HAP-1 (cell line): ENCODE results near the gene PGBD5.
"Not testable (repeated sequence)": the region's sequence is repeated elsewhere in the genome, so short reads cannot be mapped to it uniquely, and the experiment has no call there.

Experiments
- DNase-seq, 2 experiments: peaks; one replicate each; pipeline ENCODE4 v3.0.0-alpha.2; 2016 to 2020; ENCODE audit warnings: low spot score in 2 of 2
- H3K27me3 ChIP-seq: fragments of 250-450 bp; sonication (Bioruptor Pico); 2 replicates; pipeline ENCODE4 v1.5.1; 2020; ENCODE audit warnings: low read depth, mild to moderate bottlenecking, moderate library complexity
- H3K36me3 ChIP-seq: fragments of 250-450 bp; sonication (Bioruptor Pico); replicated peaks from 2 replicates; pipeline ENCODE4 v1.5.1; 2020; ENCODE audit warnings: mild to moderate bottlenecking
- H3K4me1 ChIP-seq: fragments of 250-450 bp; sonication (Bioruptor Pico); 2 replicates; pipeline ENCODE4 v1.5.1; 2020; ENCODE audit warnings: mild to moderate bottlenecking
- H3K4me3 ChIP-seq: fragments of 250-450 bp; sonication (Bioruptor Pico); 2 replicates; pipeline ENCODE4 v1.5.1; 2020; ENCODE audit warnings: mild to moderate bottlenecking, moderate library complexity
- H3K9me3 ChIP-seq: fragments of 250-450 bp; sonication (Bioruptor Pico); 2 replicates; pipeline ENCODE4 v1.5.1; 2020; ENCODE audit warnings: mild to moderate bottlenecking, moderate library complexity
- in situ Hi-C: fragments of 300-500 bp; cut with MboI; formaldehyde crosslinking; loops from 3 replicates; pipeline ENCODE4 v1.14.3; 2020; ENCODE audit warnings: low sequenced_read_pairs, inconsistent platforms, mixed read lengths

Gene PGBD5

GRCh38 chr1:230426246-230427093, at the start of gene PGBD5:
TSS of gene PGBD5 (minus strand) at chr1:230426332. CDS start at chr1:230425928, 404 bp downstream.
- Histone ChIP-seq H3K9me3 (no peaks in the 10 kb centered on the region), H3K36me3 (no peaks in the 10 kb centered on the region), H3K27me3 (peaks cover 5% of the 10 kb centered on the region), H3K4me1 (peaks cover 6% of the 10 kb centered on the region; the same call in 1 of the 2 replicates), H3K4me3 (peak within 1 kb of the TSS; percentile 26)
- in situ Hi-C loops = no loop called here
- DNase-seq = peak; percentile 65 to 88

GRCh38 chr1:230474924-230475323, 48.8 kb upstream of the PGBD5 start:
- H3K9me3 ChIP-seq, H3K4me3 ChIP-seq, DNase-seq, H3K4me1 ChIP-seq, H3K27me3 ChIP-seq, in situ Hi-C loops, H3K36me3 ChIP-seq: not testable (repeated sequence)

DNA sequence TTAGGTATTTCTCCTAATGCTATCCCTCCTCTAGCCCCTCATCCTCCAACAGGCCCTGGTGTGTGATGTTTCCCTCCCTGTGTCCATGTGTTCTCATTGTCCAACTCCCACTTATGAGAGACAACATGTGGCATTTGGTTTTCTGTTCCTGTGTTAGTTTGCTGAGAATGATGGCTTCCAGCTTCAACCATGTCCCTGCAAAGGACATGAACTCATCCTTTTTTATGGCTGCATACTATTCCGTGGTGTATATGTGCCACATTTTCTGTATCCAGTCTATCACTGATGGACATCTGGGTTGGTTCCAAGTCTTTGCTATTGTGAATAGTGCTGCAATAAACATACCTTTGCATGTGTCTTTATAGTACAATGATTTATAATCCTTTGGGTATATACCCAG, 44.6 kb upstream of the PGBD5 start:
- H3K4me1 ChIP-seq, H3K27me3 ChIP-seq, DNase-seq, in situ Hi-C loops, H3K9me3 ChIP-seq, H3K4me3 ChIP-seq, H3K36me3 ChIP-seq: not testable (repeated sequence)

DNA sequence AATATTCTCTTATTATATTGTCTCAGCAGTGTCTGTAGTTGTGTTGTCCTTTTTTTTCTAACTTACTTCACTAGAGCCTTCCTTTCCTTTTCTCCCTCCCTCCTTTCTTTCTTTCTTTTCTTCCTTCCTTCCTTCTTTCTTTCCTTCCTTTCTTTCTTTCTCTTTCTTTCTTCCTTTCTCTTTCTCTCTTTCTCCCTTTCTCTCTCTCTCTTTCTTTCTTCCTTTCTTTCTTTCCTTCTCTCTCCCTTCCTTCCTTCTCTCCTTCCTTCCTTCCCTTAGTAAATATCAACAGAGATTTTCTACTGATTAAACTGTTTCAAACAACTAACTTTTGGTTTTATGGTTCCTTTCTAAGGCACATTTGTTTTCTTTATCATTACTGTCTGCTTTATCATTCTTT, 43.1 kb upstream of the PGBD5 start:
- Histone ChIP-seq H3K27me3 (no peaks in the 10 kb centered on the region), H3K4me1 (no peaks in the 10 kb centered on the region), H3K36me3 (no peaks in the 10 kb centered on the region), H3K9me3 (no peaks in the 10 kb centered on the region), H3K4me3 (no peak overlapping the region)
- no peak for DNase-seq
- in situ Hi-C loops = no loop called here

DNA sequence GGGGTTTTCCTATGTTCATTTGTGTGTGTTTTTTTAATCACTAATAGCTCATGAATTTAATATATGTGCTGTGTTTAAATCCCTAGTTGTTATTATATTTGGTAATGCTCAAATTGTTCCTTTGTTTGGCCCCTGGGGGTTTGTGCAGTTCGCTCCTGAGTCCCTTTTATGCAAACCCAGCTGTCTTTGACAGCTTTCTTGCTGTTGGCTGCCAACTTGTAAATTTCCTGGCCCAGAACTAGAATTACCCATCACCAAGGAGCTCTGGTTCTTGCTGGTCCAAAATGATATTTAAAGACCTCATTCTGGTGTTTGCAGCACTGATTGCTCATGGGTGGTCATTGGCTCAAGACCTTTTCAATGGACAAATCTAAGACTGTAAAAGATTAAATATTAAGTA, 39.6 kb upstream of the PGBD5 start:
- no peaks in the 10 kb centered on the region for H3K4me1 ChIP-seq
- no peak for DNase-seq
- in situ Hi-C loops = no loop called here

DNA sequence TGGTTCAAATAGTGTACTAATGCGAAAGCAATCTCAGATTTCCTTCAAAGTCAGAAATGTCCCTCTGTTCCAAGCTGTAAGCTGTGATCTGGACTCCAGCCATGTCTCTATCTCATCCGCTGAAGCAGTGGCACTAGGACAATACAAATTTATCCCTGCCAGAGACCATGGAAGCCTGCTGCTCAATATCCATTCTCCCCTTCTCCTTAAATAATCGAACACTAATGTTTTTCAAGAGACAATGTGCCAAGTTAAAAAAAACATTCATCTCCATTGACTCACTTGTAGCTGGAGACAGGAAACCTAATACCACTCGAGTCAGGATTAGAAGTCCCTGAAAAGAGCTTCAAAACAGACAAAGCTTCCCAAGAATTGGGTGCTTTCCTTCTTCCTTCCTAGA, 38.5 kb upstream of the PGBD5 start:
- Histone ChIP-seq H3K4me3 (no peak overlapping the region), H3K4me1 (no peaks in the 10 kb centered on the region), H3K9me3 (no peaks in the 10 kb centered on the region), H3K27me3 (no peaks in the 10 kb centered on the region), H3K36me3 (no peaks in the 10 kb centered on the region)
- in situ Hi-C loops = no loop called here
- no peak for DNase-seq

More for the DNA sequence above, 39.6 kb upstream of the PGBD5 start:
- H3K9me3 ChIP-seq = no peaks in the 10 kb centered on the region
- H3K36me3 ChIP-seq = no peaks in the 10 kb centered on the region
- no peaks in the 10 kb centered on the region for H3K27me3 ChIP-seq
- no peak overlapping the region for H3K4me3 ChIP-seq

DNA sequence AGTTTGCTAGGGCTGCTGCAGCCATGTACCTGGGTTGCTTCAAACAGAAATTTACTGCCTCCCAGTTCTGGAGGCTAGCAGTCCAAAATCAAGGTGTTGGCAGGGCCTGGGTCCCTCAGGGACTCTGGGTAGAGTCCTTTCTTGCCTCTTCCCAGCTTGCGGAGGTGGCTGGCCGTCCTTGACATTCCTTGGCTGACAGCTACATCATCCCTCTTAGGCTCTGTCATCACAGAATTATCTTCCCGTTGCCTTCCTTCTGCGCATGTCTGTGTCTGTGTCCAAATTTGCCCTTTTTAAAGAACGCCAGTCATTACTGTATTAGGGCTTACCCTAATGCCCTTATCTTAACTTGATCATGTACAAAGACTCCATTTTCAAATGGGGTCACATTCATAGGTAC, 37.6 kb upstream of the PGBD5 start:
- Histone ChIP-seq H3K9me3 (no peaks in the 10 kb centered on the region), H3K4me3 (no peak overlapping the region), H3K27me3 (no peaks in the 10 kb centered on the region), H3K4me1 (no peaks in the 10 kb centered on the region), H3K36me3 (no peaks in the 10 kb centered on the region)
- in situ Hi-C loops = no loop called here
- DNase-seq = no peak

DNA sequence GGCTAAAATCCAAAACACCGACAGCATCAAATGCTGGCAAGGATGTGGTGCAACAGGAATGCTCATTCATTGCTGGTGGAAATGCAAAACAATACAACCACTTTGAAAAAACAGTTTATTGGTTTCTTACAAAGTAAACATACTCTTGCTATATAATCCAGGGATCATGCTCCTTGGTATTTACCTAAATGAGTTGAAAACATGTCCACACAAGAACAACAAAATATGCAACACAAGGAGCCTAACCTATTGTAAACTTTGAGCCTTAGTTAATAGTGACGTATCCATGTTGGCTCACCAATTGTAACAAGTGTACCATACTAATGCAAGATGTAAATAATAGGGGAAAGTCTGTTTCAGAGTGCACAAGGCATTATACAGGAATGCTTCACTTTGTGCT, 37.2 kb upstream of the PGBD5 start:
- in situ Hi-C loops = no loop called here
- DNase-seq = no peak
- Histone ChIP-seq H3K9me3 (no peaks in the 10 kb centered on the region), H3K4me3 (no peak overlapping the region), H3K36me3 (no peaks in the 10 kb centered on the region), H3K27me3 (no peaks in the 10 kb centered on the region), H3K4me1 (no peaks in the 10 kb centered on the region)

- Histone ChIP-seq H3K27me3 (no peaks in the 10 kb centered on the region), H3K4me1 (no peaks in the 10 kb centered on the region), H3K4me3 (no peak overlapping the region), H3K9me3 (no peaks in the 10 kb centered on the region), H3K36me3 (no peaks in the 10 kb centered on the region)
- in situ Hi-C loops = no loop called here
- no peak for DNase-seq
These were observed 33.3 kb upstream of the PGBD5 start for GRCh38 chr1:230459465-230459864.

DNA sequence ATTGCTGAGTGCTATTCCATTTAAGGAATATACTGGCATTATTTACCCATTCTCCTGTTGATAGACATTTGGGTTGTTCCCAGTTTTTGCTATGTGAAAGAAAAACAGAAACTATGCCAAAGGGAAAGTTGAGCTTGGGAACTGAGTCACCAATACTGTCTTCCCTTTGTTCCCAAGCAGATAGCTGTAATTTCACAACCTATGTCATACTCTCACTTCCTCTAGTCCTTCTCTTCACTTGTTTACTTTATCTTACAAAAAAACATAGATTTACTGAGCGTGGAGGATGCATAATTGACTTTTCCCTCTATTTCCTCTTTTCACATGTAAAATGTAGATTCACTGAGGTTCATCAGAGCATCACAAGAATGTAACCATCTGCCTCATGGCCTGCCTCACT, 32.4 kb upstream of the PGBD5 start:
- in situ Hi-C loops = no loop called here
- Histone ChIP-seq H3K27me3 (no peaks in the 10 kb centered on the region), H3K4me3 (no peak overlapping the region), H3K36me3 (no peaks in the 10 kb centered on the region), H3K4me1 (no peaks in the 10 kb centered on the region), H3K9me3 (no peaks in the 10 kb centered on the region)
- no peak for DNase-seq

DNA sequence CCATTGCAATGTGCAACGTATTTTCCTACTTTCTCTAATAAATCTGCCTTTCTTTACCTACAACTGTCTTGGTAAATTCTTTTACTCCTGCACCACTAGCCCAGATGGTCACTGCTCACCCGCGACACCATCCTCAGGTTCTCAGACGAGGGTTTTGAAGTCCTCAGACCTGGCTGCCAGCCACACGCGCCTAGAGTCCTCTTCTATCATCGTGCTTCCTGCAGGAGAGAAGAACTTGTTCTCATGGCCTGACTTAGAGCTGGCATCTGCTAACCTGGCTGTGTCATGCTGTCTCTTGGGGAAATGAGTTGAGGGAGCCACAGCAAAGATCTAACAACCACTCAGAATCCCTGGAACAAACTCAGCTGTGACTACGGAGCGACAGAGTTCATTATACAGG, 30.3 kb upstream of the PGBD5 start:
- no peak for DNase-seq
- in situ Hi-C loops = no loop called here
- Histone ChIP-seq H3K27me3 (no peaks in the 10 kb centered on the region; the same call in 1 of the 2 replicates), H3K4me3 (no peak overlapping the region), H3K36me3 (no peaks in the 10 kb centered on the region), H3K9me3 (no peaks in the 10 kb centered on the region), H3K4me1 (no peaks in the 10 kb centered on the region)

GRCh38 chr1:230455291-230455690, 29.2 kb upstream of the PGBD5 start:
- Histone ChIP-seq H3K27me3 (no peaks in the 10 kb centered on the region; the same call in 1 of the 2 replicates), H3K9me3 (no peaks in the 10 kb centered on the region), H3K36me3 (no peaks in the 10 kb centered on the region), H3K4me1 (no peaks in the 10 kb centered on the region), H3K4me3 (no peak overlapping the region)
- no peak for DNase-seq
- in situ Hi-C loops = no loop called here

GRCh38 chr1:230453377-230453776, 27.2 kb upstream of the PGBD5 start:
- Histone ChIP-seq H3K36me3 (no peaks in the 10 kb centered on the region), H3K9me3 (no peaks in the 10 kb centered on the region), H3K4me1 (no peaks in the 10 kb centered on the region), H3K4me3 (no peak overlapping the region), H3K27me3 (no peaks in the 10 kb centered on the region; the same call in 1 of the 2 replicates)
- no peak for DNase-seq
- in situ Hi-C loops = no loop called here

DNA sequence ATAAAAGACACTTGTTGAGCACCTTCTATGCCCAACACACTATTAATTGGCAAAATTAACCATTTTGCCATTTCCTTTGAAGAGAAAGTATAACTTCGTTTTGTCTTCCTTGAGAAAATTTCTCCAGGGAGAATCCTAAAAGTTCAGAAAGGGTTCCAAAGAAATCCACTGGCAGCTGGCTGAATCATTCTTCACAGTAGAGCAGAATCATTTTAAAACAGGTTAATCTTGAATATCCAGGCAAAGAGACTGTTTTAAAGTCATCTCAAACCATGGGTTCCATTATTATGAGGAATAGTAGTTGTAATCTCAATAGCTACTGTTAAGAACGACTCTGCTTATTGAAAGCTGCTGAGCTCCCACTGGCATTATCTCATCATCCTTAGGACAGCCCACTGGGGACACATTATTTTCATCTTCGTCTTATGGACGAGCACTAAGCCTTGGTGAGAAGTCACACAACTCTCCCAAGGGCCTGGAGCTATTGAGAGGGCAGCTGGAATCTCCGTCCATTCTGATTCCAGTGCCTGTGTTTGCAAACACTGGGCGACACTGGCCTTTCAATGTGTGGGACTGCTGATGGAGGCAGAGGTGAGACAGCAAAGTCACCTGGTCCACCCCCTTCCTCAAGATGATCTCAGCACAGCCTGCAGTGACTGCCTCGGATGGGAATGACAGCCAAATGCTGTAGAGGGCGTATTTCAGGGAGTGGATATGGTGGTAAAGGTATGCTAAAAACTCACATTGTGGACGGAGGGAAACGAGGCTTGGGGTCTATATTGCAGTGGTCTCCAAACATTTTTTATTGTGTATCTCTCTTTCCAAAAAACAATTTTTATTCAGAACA, 15.3 kb upstream of the PGBD5 start:
- no peak for DNase-seq
- Histone ChIP-seq H3K9me3 (no peaks in the 10 kb centered on the region), H3K4me3 (no peak overlapping the region), H3K36me3 (no peaks in the 10 kb centered on the region), H3K27me3 (0 out of 2 replicates have a peak, but pooled peaks cover 3% of the 10 kb centered on the region), H3K4me1 (no peaks in the 10 kb centered on the region)
- in situ Hi-C loops = no loop called here
